HS-5 (cell line): Measurements from ENCODE around the gene TAF1.
"Not testable (repeated sequence)": the region's sequence is repeated elsewhere in the genome, so short reads cannot be mapped to it uniquely, and the experiment has no call there.

Source experiments
- DNase-seq: peaks from one replicate; pipeline ENCODE4 v3.0.0-alpha.2; 2012; ENCODE audit warnings: low read depth

TAF1 gene

GRCh38 chrX:71439420-71439819 is 73.3 kb downstream of the TAF1 start:
- no peak for DNase-seq

- DNase-seq: no peak
Observed at GRCh38 chrX:71439896-71440295, 73.7 kb downstream of the TAF1 start.

- no peak for DNase-seq
Observed at GRCh38 chrX:71440401-71440800, 74.2 kb downstream of the TAF1 start.

- DNase-seq: not testable (repeated sequence)
Observed at GRCh38 chrX:71441809-71442208, 75.7 kb downstream of the TAF1 start.

- DNase-seq: no peak
Observed at GRCh38 chrX:71450433-71451106, 84.4 kb downstream of the TAF1 start.

- not testable (repeated sequence) for DNase-seq
Observed at GRCh38 chrX:71451518-71451917, 85.4 kb downstream of the TAF1 start.

- DNase-seq: no peak
Observed at GRCh38 chrX:71453056-71453455, 86.9 kb downstream of the TAF1 start.

GRCh38 chrX:71454222-71454621 is 88.1 kb downstream of the TAF1 start:
- no peak for DNase-seq

GRCh38 chrX:71458866-71459265 is 92.7 kb downstream of the TAF1 start:
- no peak for DNase-seq

- no peak for DNase-seq
Observed at GRCh38 chrX:71464968-71465367, 98.8 kb downstream of the TAF1 start.

- no peak for DNase-seq
Observed at GRCh38 chrX:71466979-71467523, 100.9 kb downstream of the TAF1 start.

- DNase-seq: no peak
Observed at GRCh38 chrX:71475785-71476540, 109.8 kb downstream of the TAF1 start.

- DNase-seq: no peak
Observed at GRCh38 chrX:71482228-71482958, 116.2 kb downstream of the TAF1 start.

- no peak for DNase-seq
Observed at GRCh38 chrX:71487814-71488213, 121.7 kb downstream of the TAF1 start.

GRCh38 chrX:71489540-71489939 is 123.4 kb downstream of the TAF1 start:
- DNase-seq: no peak

- no peak for DNase-seq
Observed at GRCh38 chrX:71492231-71493065, 126.3 kb downstream of the TAF1 start.

GRCh38 chrX:71493111-71493613 is 127.0 kb downstream of the TAF1 start:
- DNase-seq: no peak

GRCh38 chrX:71495979-71496378 is 129.8 kb downstream of the TAF1 start:
- DNase-seq: not testable (repeated sequence)

- DNase-seq: no peak
Observed at GRCh38 chrX:71496476-71496875, 130.3 kb downstream of the TAF1 start.

GRCh38 chrX:71502080-71502479 is 135.9 kb downstream of the TAF1 start:
- DNase-seq: not testable (repeated sequence)

GRCh38 chrX:71504346-71504745 is 138.2 kb downstream of the TAF1 start:
- no peak for DNase-seq

GRCh38 chrX:71509289-71509688 is 143.1 kb downstream of the TAF1 start:
- no peak for DNase-seq
